Fibroblast of lung (primary cell): ENCODE measurements around the gene TCIRG1.

Experiments used
- EZH2 ChIP-seq: IDR thresholded peaks from 2 replicates; pipeline ENCODE4 v1.5.1; 2012; ENCODE audit warnings: low read length, control low read depth, mild to moderate bottlenecking; ENCODE audit errors: missing control alignments
- TF ChIP-seq, protein P1 (sequence below), 2 donors: IDR thresholded peaks in 1 of 2; conservative IDR thresholded peaks in 1 of 2; 1 replicate in 1 of 2; 2 replicates in 1 of 2; pipeline ENCODE4 v1.5.1; 2011 to 2012; ENCODE audit warnings: low read length in 2 of 2, control low read depth in 1 of 2, inconsistent platforms in 1 of 2, low read depth in 1 of 2, mild to moderate bottlenecking in 1 of 2

- TF ChIP-seq, protein P1, sequence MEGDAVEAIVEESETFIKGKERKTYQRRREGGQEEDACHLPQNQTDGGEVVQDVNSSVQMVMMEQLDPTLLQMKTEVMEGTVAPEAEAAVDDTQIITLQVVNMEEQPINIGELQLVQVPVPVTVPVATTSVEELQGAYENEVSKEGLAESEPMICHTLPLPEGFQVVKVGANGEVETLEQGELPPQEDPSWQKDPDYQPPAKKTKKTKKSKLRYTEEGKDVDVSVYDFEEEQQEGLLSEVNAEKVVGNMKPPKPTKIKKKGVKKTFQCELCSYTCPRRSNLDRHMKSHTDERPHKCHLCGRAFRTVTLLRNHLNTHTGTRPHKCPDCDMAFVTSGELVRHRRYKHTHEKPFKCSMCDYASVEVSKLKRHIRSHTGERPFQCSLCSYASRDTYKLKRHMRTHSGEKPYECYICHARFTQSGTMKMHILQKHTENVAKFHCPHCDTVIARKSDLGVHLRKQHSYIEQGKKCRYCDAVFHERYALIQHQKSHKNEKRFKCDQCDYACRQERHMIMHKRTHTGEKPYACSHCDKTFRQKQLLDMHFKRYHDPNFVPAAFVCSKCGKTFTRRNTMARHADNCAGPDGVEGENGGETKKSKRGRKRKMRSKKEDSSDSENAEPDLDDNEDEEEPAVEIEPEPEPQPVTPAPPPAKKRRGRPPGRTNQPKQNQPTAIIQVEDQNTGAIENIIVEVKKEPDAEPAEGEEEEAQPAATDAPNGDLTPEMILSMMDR (conservative IDR thresholded peaks at IDR 0.05 in 1 of 2, IDR thresholded peaks at IDR 0.05 in 1 of 2; ENCODE audit: low read depth in 1 of 2, low read length in 2 of 2), result no peak
- no peak for TF ChIP-seq EZH2
Measured at GRCh38 chr11:68071281-68072048, 32.6 kb downstream of the TCIRG1 start.
